OCI-LY7 (cell line): ENCODE data around the gene TPD52L1. TPM values are rescaled to one million over a fixed set of nuclear protein-coding genes. Genes with fewer than 3 reads are reported as not detected.
A peak's percentile ranks its signal among the peaks of the same experiment; 100 is the strongest.

Experiments used
- BruUV-seq: library from RNA; stranded (reverse); fragments of 400-500 nt; replicated peaks from 2 replicates; lab custom pipeline; 2021; lab: Mats Ljungman, UMichigan
- CTCF ChIA-PET: fragments of 300-600 bp; sonication (Branson Sonifier 250); formaldehyde crosslinking; loops from one replicate; lab custom pipeline; 2022; ENCODE audit warnings: antibody characterized with exemption; ENCODE audit not compliant: unreplicated experiment; lab: Charles Lee
- POLR2A ChIA-PET: fragments of 300-600 bp; sonication (Branson Sonifier 250); formaldehyde crosslinking; loops from one replicate; lab custom pipeline; 2022; ENCODE audit warnings: antibody characterized with exemption; lab: Charles Lee
- DNase-seq: peaks from one replicate; pipeline ENCODE4 v3.0.0-alpha.2; 2015; ENCODE audit warnings: low spot score
- H2AFZ ChIP-seq: fragments of 200-600 bp; sonication (generic), shearing (Covaris generic); 2 replicates; pipeline ENCODE4 v1.6.1; 2014; ENCODE audit warnings: mild to moderate bottlenecking, antibody characterized with exemption, low read length, moderate library complexity
- H3K27ac ChIP-seq: fragments of 200-600 bp; sonication (generic); 2 replicates; pipeline ENCODE4 v1.5.1; 2014; ENCODE audit warnings: mixed run types, low read depth, mild to moderate bottlenecking, moderate library complexity, low read length, inconsistent platforms; ENCODE audit not compliant: poor library complexity, severe bottlenecking
- H3K36me3 ChIP-seq: fragments of 200-600 bp; sonication (generic); 2 replicates; pipeline ENCODE4 v1.6.1; 2014; ENCODE audit warnings: mild to moderate bottlenecking, antibody characterized with exemption, low read length, moderate library complexity, mixed read lengths; ENCODE audit not compliant: insufficient read depth
- H3K4me1 ChIP-seq: fragments of 200-600 bp; sonication (generic); 2 replicates; pipeline ENCODE4 v1.5.1; 2014; ENCODE audit warnings: mild to moderate bottlenecking, low read length; ENCODE audit not compliant: insufficient read depth, poor library complexity, severe bottlenecking
- H3K4me2 ChIP-seq: fragments of 200-600 bp; sonication (generic); 2 replicates; pipeline ENCODE4 v1.6.1; 2014; ENCODE audit warnings: mild to moderate bottlenecking, low read length
- H3K4me3 ChIP-seq: fragments of 200-600 bp; sonication (generic); 2 replicates; pipeline ENCODE4 v1.5.1; 2014; ENCODE audit warnings: mild to moderate bottlenecking, low read depth, low read length; ENCODE audit not compliant: poor library complexity, severe bottlenecking
- H3K79me2 ChIP-seq: fragments of 200-600 bp; sonication (generic); 2 replicates; pipeline ENCODE4 v1.6.1; 2016; ENCODE audit warnings: low read depth, mild to moderate bottlenecking, low read length, moderate library complexity, mixed read lengths; ENCODE audit not compliant: insufficient read depth
- H3K9me2 ChIP-seq: fragments of 200-600 bp; sonication (generic); 2 replicates; pipeline ENCODE4 v1.6.1; 2016; ENCODE audit warnings: mild to moderate bottlenecking, low read length, mixed read lengths; ENCODE audit not compliant: insufficient read depth
- H3K9me3 ChIP-seq: fragments of 200-600 bp; sonication (generic); 2 replicates; pipeline ENCODE4 v1.6.1; 2014; ENCODE audit warnings: mild to moderate bottlenecking, mixed run types, low read length, mixed read lengths
- H4K20me1 ChIP-seq: fragments of 200-600 bp; sonication (generic); 2 replicates; pipeline ENCODE4 v1.6.1; 2014; ENCODE audit warnings: mild to moderate bottlenecking, antibody characterized with exemption, low read length, moderate library complexity, mixed read lengths; ENCODE audit not compliant: insufficient read depth
- CTCF ChIP-seq: fragments of 200-600 bp; sonication (generic); conservative IDR thresholded peaks from 2 replicates; pipeline ENCODE4 v1.5.1; 2014; ENCODE audit warnings: mild to moderate bottlenecking, antibody characterized with exemption, low read length, moderate library complexity, mixed read lengths
- EZH2phosphoT487 ChIP-seq: fragments of 200-600 bp; sonication (generic); IDR thresholded peaks from 2 replicates; pipeline ENCODE4 v1.6.1; 2018; ENCODE audit warnings: low read depth, borderline replicate concordance, mild to moderate bottlenecking, mixed run types, antibody characterized with exemption, low read length, moderate library complexity, mixed read lengths
- intact Hi-C: fragments of 100-400 bp; cut with micrococcal nuclease; formaldehyde crosslinking; loops from one replicate; pipeline ENCODE4 v1.10.0; 2022; ENCODE audit not compliant: unreplicated experiment
- total RNA-seq, 2 experiments: library from RNA; depleted of rRNA in 1 of 2; stranded (reverse); fragments of >200 nt in 1 of 2; shearing (Covaris generic) in 1 of 2; gene quantifications; 2 replicates each; pipeline ENCODE4 v1.2.3, GENCODE V29; 2014 to 2022

Gene TPD52L1
- total RNA-seq, 2 experiments from 2014 or later = not detected

GRCh38 chr6:125300992-125301434, 147.4 kb downstream of the TPD52L1 start:
- H3K36me3 ChIP-seq = peaks cover 45% of the 10 kb centered on the region
- no peaks in the 10 kb centered on the region for H3K9me3 ChIP-seq
- peaks cover 25% of the 10 kb centered on the region for H3K79me2 ChIP-seq
- no peaks in the 10 kb centered on the region; the same call in 1 of the 2 replicates for H3K9me2 ChIP-seq
- ChIA-PET CTCF (interaction anchor here (0.5 kb wide), 1 partner anchor 476 kb away, joined by 3 read pairs; no protein-coding TSS in a partner anchor), POLR2A (interaction anchor here (0.8 to 2.8 kb wide), 14 partner anchors 8 to 686 kb away, joined by 3 to 14 read pairs (median 4); partner anchors contain the start of gene TRMT11)
- no peak for TF ChIP-seq EZH2phosphoT487
- H4K20me1 ChIP-seq = no peaks in the 10 kb centered on the region
- H3K4me2 ChIP-seq = peak overlapping the region; percentile 77
- TSS peak; percentile 44 for BruUV-seq
- H3K4me3 ChIP-seq = peak overlapping the region; percentile 83
- no peak for DNase-seq
- peak overlapping the region; percentile 52 for H3K27ac ChIP-seq
- H2AFZ ChIP-seq = peak overlapping the region; percentile 74
- intact Hi-C loops = loop anchor here (2.0 to 10.0 kb wide), 3 partner anchors 46 to 1044 kb away; partner anchors contain the start of genes CENPW and HINT3
- peaks cover 29% of the 10 kb centered on the region for H3K4me1 ChIP-seq

- no peaks in the 10 kb centered on the region; the same call in 1 of the 2 replicates for H3K9me2 ChIP-seq
- TF ChIP-seq EZH2phosphoT487 (no peak), CTCF (no peak)
- peak within 1 kb of the TSS; percentile 74 for H2AFZ ChIP-seq
- CTCF ChIA-PET = interaction anchor here (0.7 kb wide), 1 partner anchor 127 kb away, joined by 3 read pairs; no protein-coding TSS in a partner anchor
- no peaks in the 10 kb centered on the region for H3K9me3 ChIP-seq
- H3K4me2 ChIP-seq = peak within 1 kb of the TSS; percentile 77
- peaks cover 25% of the 10 kb centered on the region for H3K79me2 ChIP-seq
- peak within 1 kb of the TSS; percentile 83 for H3K4me3 ChIP-seq
- POLR2A ChIA-PET = interaction anchor here (0.8 to 2.8 kb wide), 16 partner anchors 8 to 685 kb away, joined by 3 to 14 read pairs (median 4); partner anchors contain the start of gene TRMT11
- peaks cover 29% of the 10 kb centered on the region for H3K4me1 ChIP-seq
- no peaks in the 10 kb centered on the region for H4K20me1 ChIP-seq
- intact Hi-C loops = loop anchor here (2.0 to 10.0 kb wide), 3 partner anchors 45 to 1043 kb away; partner anchors contain the start of genes CENPW and HINT3
- no TSS peak for BruUV-seq
- H3K27ac ChIP-seq = peak within 1 kb of the TSS; percentile 52
- H3K36me3 ChIP-seq = peaks cover 38% of the 10 kb centered on the region
- DNase-seq = peak; percentile 71
Observed at GRCh38 chr6:125301435-125302391, 148.1 kb downstream of the TPD52L1 start, which contains the start of gene HDDC2. TSS of gene HDDC2 (minus strand) at chr6:125301967. CDS start at chr6:125301932, 35 bp downstream.
